Muscle layer of duodenum (tissue), 2 donors: ENCODE results near the gene GULP1.

Experiments
- H3K27ac ChIP-seq: one replicate; pipeline ENCODE4 v1.7.0; 2013; ENCODE audit warnings: mild to moderate bottlenecking, low read length
- H3K27me3 ChIP-seq: one replicate; pipeline ENCODE4 v1.7.0; 2013; ENCODE audit warnings: low read depth, mild to moderate bottlenecking, control low read depth, low read length
- H3K36me3 ChIP-seq, 2 donors: one replicate each; pipeline ENCODE4 v1.7.0; 2013; ENCODE audit warnings: low read length in 2 of 2, control low read depth in 1 of 2, mild to moderate bottlenecking in 1 of 2; ENCODE audit not compliant: insufficient read depth in 2 of 2, control insufficient read depth in 1 of 2
- H3K4me1 ChIP-seq, 2 donors: one replicate each; pipeline ENCODE4 v1.7.0; 2013; ENCODE audit warnings: low read length in 2 of 2, mild to moderate bottlenecking in 2 of 2, control low read depth in 1 of 2, moderate library complexity in 1 of 2; ENCODE audit not compliant: insufficient read depth in 2 of 2, control insufficient read depth in 1 of 2
- H3K4me3 ChIP-seq, 2 donors: one replicate each; pipeline ENCODE4 v1.7.0; 2013; ENCODE audit warnings: low read length in 2 of 2, low read depth in 1 of 2, mild to moderate bottlenecking in 1 of 2
- H3K9me3 ChIP-seq, 2 donors: one replicate each; pipeline ENCODE4 v1.7.0; 2013; ENCODE audit warnings: low read length in 2 of 2, control low read depth in 1 of 2, mild to moderate bottlenecking in 1 of 2; ENCODE audit not compliant: control insufficient read depth in 1 of 2
- donor health status: healthy.

The GULP1 gene

DNA sequence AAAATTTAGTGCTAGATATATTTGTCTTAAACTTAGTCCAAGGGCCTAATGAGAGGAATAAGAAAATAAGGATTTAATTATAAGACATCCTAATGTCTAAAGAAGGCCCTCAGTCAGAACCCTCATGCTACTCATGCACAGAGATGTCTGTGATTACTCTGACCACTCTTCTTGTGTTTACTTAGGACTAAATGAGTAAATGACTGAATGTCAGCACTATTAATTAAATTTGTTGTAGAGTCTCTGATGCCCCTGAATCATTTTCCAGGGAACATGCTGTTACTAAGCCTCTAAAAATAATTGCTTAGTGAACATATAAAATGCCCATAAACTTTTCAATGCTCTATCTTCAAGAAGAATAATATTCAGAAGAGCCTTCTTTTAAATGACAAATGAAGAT is 32.4 kb downstream of the GULP1 start:
- Histone ChIP-seq H3K9me3 (no peaks in the 10 kb centered on the region), H3K4me3 (no peak overlapping the region), H3K27ac (no peak overlapping the region), H3K36me3 (no peaks in the 10 kb centered on the region), H3K4me1 (peaks cover 0 to 21% of the 10 kb centered on the region in 2 donors), H3K27me3 (no peaks in the 10 kb centered on the region)

DNA sequence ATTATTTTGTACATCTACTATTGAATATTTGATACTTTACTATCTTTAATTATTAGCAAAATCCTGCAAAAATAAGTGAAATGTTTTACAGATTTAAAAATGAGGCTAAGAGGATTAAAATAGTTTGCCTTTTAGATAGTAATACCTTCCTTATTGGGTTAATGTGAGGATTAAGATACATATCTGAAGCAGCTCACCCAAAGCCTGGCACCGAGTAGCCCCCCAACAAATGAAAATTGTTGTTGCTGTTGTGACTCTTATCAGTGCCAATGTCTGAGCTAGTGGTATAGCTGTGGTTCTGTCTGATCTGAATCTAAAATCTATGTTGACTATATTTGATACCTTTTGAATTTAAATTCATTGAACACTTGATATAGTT is 34.6 kb downstream of the GULP1 start:
- Histone ChIP-seq H3K4me3 (no peak overlapping the region), H3K4me1 (peaks cover 0 to 25% of the 10 kb centered on the region in 2 donors), H3K27me3 (no peaks in the 10 kb centered on the region), H3K9me3 (no peaks in the 10 kb centered on the region), H3K36me3 (no peaks in the 10 kb centered on the region), H3K27ac (no peak overlapping the region)

DNA sequence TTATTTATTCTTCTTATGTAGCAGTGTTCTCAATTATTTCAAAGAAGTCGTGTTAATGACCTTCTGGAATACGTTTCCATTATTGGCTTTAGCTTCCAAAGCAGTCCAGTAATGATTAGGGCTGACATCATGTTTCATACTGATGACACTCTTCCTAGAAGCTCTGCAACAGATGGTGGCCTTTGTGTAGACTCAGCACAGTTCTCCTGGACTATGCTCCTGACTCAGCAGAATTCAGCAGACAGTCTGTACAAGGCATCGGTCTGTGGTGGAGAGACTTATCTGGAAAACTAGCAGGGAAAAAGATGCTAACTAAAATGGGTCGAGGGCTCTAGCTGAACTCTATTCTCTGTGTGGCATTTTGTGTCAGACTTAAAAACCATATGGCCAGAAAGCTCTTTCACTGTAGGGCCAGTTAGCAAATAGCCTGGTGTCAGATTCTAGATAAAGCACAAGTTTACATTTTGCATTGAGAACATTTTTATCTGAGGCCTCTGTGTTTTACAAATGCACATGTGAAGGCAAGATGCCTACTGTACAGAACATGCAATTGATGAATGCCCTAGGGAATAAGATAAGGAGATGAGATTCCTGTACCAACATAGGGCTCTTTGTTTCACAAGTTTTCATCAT is 35.1 kb downstream of the GULP1 start:
- Histone ChIP-seq H3K27ac (no peak overlapping the region), H3K27me3 (no peaks in the 10 kb centered on the region), H3K36me3 (no peaks in the 10 kb centered on the region), H3K4me1 (peaks cover 0 to 25% of the 10 kb centered on the region in 2 donors), H3K4me3 (no peak overlapping the region), H3K9me3 (no peaks in the 10 kb centered on the region)

DNA sequence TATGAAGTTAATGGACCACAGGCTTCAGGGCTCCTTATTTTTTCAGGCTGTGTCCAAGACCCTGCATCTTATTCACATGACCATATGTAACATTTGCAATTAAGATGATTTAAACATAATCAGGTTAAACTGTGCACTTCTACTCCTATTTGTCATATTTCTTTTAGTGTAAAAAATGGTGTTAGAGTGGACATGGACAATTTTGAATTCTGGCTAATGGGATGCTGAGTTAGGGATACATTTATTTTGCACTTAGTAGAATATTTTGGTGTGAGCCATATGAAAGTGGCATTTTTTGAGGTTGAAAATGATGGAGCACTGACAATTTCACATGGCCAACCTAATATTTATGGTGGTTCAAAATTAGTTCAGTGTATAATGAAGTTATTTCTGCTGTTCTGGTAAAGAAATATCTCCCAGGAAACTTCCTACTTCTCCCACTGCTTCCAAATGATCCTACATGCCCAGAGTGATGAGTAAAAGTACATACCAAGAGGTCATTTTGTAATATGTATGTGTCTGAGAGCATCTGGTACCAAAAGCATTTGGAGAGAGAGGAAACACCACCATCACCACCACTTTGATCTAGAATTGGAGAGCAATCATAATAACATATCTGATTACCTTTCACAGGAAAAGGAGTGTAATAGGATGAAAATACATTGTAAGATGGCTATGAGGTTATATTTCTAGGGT is 36.0 kb downstream of the GULP1 start:
- peaks cover 0 to 25% of the 10 kb centered on the region in 2 donors for H3K4me1 ChIP-seq

DNA sequence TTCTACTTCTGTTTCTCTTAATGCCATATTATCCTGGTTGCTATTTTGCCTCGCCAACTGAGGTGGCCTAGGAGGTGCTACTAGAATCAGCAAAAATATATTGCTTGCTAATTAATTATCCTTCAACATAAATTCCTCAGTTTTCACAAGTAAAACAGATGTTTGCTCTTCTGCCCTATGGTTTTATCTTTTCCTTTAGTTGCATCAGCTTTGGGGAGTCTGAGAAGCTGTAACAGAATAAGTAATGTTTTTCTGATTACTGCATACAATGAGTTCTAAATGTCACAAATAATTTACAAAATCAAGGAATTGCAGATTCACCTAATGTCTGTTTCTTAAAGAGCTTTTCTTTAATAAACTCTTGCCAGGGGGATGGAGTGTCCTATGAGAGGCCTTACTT is 36.7 kb downstream of the GULP1 start:
- Histone ChIP-seq H3K4me1 (peaks cover 0 to 28% of the 10 kb centered on the region in 2 donors), H3K36me3 (no peaks in the 10 kb centered on the region), H3K27me3 (no peaks in the 10 kb centered on the region), H3K9me3 (no peaks in the 10 kb centered on the region), H3K27ac (no peak overlapping the region), H3K4me3 (no peak overlapping the region)

More for the DNA sequence above, 36.0 kb downstream of the GULP1 start:
- no peaks in the 10 kb centered on the region for H3K27me3 ChIP-seq
- no peak overlapping the region for H3K4me3 ChIP-seq
- H3K36me3 ChIP-seq: no peaks in the 10 kb centered on the region
- H3K9me3 ChIP-seq: no peaks in the 10 kb centered on the region
- no peak overlapping the region for H3K27ac ChIP-seq

DNA sequence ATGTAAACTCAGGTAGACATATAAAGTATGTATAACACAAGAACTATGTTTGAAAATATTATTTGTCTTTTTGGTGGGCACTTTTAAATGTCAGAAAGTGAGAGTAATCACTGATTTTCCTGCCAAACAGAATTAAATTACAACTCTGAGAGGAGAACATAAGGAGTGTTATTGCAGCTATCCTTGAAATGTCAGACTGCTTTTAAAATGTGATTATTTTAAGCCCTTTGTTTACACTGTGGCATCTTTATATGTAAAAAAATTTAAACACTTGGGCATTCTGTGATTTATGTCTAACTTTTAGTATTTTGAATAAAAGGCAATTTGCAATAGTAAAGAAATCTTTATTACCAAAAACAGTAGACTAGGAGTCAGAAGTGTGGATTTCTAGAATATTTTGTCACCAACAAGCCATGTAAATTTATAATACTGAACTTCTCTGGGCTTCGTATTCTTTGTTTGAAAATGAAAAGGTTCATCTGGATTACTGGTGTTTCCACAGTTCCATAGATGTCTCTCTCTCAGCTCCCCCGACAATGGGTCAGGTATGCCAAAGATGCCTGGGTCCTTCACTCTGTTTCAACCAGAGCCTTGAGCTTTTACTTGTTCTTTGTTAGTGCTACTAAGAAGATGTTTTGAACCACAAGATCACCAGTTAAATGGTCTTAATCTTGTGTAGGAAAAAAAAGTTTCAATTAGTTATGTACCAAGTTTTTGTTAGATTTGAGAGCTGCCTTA is 38.8 kb downstream of the GULP1 start:
- no peak overlapping the region for H3K27ac ChIP-seq
- no peaks in the 10 kb centered on the region for H3K36me3 ChIP-seq
- H3K27me3 ChIP-seq: no peaks in the 10 kb centered on the region
- peaks cover 0 to 21% of the 10 kb centered on the region in 2 donors for H3K4me1 ChIP-seq
- no peaks in the 10 kb centered on the region for H3K9me3 ChIP-seq
- H3K4me3 ChIP-seq: no peak overlapping the region

DNA sequence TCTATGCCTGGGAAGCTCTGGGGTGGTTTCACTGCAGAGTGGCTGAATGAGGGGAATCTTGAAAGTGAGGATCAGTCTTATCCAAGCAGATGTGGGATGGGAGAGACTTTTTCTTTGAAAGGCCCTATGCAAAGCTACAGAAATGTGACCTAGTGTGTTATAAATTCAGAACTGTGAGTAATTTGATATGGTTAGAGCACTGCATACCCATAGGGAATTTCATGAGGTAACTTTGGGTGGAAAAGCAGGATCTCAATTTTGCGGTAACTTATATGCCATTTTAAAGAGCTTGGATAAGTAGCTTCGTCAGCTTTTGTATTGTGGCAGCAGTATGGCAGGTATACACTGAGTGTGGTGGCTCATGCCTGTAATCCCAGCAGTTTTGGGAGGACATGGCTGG is 40.9 kb downstream of the GULP1 start:
- no peak overlapping the region for H3K4me3 ChIP-seq
- H3K4me1 ChIP-seq: peaks cover 0 to 11% of the 10 kb centered on the region in 2 donors
- no peaks in the 10 kb centered on the region for H3K27me3 ChIP-seq
- no peaks in the 10 kb centered on the region for H3K36me3 ChIP-seq
- H3K27ac ChIP-seq: no peak overlapping the region
- H3K9me3 ChIP-seq: no peaks in the 10 kb centered on the region

DNA sequence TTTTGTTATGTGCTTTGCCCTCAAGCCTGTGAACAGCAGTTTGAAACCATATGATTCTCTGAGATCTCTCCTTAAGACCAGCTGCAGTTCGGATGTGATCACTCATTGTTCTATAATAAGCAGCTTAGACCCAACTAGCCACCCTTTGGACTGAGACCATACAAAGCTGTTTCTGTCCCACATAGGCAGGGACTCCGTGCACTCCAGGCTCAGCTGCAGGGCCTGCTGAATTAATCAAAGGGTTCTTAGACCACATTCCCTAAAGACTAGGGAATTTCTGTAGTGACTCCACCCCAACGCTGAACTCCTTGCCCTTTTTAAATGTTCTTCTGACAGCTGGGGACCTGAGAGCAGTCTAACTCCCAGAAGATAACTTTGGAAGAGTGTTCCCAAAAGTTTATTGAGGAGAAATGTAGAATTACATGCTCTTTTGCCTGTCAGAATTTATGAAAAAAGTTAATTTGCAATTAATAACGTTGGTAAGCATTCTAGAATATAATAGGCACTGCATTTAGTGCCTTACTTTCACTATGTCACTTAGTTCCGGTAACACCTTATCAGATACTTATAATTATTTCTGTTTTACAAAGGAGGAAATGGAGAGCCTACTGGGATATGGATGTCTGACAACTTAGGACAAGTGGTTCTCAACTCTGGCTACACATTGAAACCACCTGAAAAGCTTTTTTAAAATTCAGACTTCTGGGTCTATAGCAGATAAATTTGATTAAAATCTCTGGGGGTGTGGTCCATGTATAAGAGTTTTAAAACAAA is 42.3 kb downstream of the GULP1 start:
- no peaks in the 10 kb centered on the region for H3K27me3 ChIP-seq
- no peaks in the 10 kb centered on the region for H3K36me3 ChIP-seq
- no peaks in the 10 kb centered on the region for H3K9me3 ChIP-seq
- peak overlapping the region; percentile 72 for H3K27ac ChIP-seq
- H3K4me3 ChIP-seq: peak overlapping the region in 1 of 2 donors; percentile 41
- peaks cover 0 to 11% of the 10 kb centered on the region in 2 donors for H3K4me1 ChIP-seq

DNA sequence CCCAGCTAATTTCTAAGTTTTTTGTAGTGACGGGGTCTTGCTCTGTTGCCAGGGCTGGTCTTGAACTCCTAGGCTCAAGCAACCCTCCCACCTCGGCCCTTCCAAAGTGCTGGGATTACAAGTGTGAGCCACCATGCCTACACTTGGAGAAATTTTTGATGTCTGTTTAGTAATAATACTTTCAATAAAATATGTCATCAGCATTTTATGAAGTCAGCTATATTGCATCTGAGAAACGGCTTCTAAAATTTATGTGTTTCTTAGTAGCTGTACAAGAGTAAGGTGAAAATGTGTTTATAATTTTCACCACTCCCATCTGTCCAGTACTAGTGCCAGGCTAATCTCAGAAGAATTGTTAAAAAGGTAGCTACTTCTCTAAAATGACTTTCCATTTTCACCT is 46.8 kb downstream of the GULP1 start:
- Histone ChIP-seq H3K4me3 (no peak overlapping the region), H3K9me3 (no peaks in the 10 kb centered on the region), H3K27me3 (no peaks in the 10 kb centered on the region), H3K27ac (no peak overlapping the region), H3K4me1 (no peaks in the 10 kb centered on the region), H3K36me3 (no peaks in the 10 kb centered on the region)

DNA sequence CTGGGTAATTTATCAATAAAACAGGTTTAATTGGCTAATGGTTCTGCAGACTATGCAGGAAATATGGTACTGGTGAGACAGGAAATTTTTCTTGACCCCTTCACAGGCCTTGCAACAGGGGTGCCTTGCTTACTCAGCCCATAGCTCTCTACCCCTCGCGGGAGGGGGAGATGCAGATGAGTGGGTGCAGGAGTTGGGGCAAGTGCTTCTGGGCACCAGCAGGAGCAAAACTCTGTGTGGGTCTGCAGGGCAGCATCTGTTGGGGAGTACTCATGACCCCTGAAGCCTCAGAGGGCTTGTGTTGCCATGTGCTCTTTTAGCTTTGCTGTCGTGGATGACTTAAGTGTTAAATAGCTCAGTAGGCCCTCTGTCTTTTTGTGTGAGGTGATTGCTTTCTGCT is 48.6 kb downstream of the GULP1 start:
- Histone ChIP-seq H3K4me3 (no peak overlapping the region), H3K27ac (no peak overlapping the region), H3K36me3 (no peaks in the 10 kb centered on the region), H3K27me3 (no peaks in the 10 kb centered on the region), H3K4me1 (peaks cover 0 to 5% of the 10 kb centered on the region in 2 donors), H3K9me3 (no peaks in the 10 kb centered on the region)

DNA sequence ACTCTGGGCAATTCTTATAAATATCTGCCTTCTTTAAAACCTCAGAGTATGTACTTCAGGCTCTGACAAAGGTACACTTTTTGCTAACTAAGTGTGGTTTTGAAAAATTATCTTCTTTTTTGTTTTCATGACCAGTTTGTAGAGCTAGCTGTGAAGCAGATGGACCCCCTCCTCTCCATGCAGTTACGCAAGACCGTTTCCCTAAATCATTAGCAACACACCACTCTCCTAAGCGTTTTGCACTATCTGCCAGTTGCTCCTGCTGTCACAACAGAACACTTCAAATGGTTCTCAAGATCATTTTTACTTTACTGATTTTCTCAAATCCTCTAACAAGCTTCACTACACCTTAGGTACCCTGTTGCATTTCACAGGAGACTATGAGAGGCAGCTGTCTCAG is 53.3 kb downstream of the GULP1 start:
- Histone ChIP-seq H3K4me3 (no peak overlapping the region), H3K27me3 (no peaks in the 10 kb centered on the region), H3K36me3 (no peaks in the 10 kb centered on the region), H3K9me3 (no peaks in the 10 kb centered on the region), H3K4me1 (peaks cover 0 to 6% of the 10 kb centered on the region in 2 donors), H3K27ac (no peak overlapping the region)
